Measurements from ENCODE around the gene NUP153.
A peak's percentile ranks its signal among the peaks of the same experiment; 100 is the strongest.
"Not testable (repeated sequence)": the region's sequence is repeated elsewhere in the genome, so short reads cannot be mapped to it uniquely, and the experiment has no call there.

The NUP153 gene

DNA sequence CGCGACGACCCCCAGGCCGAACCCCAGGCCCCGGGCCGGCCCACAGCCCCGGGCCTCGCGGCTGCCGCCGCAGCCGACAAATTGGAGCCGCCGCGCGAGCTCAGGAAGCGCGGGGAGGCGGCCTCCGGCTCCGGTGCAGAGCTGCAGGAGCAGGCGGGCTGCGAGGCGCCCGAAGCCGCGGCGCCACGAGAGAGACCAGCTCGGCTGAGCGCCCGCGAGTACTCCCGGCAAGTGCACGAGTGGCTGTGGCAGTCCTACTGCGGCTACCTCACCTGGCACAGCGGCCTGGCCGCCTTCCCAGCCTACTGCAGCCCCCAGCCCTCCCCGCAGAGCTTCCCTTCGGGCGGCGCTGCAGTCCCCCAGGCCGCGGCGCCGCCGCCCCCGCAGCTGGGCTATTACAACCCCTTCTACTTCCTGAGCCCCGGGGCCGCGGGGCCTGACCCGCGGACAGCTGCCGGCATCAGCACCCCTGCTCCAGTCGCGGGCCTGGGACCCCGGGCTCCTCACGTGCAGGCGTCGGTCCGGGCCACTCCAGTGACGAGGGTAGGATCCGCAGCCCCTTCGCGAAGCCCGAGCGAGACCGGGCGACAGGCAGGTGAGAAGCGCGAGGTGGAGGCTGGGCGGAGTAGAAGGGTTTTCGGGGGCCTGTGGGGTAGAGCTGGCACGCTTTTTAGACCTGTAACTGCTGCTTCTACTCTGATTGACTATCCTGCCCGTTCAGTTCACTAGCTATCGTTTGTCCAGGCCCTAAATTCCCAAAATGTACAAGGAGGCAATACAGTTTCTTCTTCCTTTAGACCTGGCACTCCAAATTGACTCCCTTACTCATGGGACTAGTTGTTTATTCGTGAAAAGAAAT is 106.0 kb downstream of the NUP153 start:
- Histone ChIP-seq H3K36me3 (ENCODE audit: control insufficient read depth, insufficient read depth, low read length) (no peaks in the 10 kb centered on the region), H3K27ac (ENCODE audit: low read depth, low read length) (peak overlapping the region; percentile 86; the same call in 1 of the 2 replicates)

DNA sequence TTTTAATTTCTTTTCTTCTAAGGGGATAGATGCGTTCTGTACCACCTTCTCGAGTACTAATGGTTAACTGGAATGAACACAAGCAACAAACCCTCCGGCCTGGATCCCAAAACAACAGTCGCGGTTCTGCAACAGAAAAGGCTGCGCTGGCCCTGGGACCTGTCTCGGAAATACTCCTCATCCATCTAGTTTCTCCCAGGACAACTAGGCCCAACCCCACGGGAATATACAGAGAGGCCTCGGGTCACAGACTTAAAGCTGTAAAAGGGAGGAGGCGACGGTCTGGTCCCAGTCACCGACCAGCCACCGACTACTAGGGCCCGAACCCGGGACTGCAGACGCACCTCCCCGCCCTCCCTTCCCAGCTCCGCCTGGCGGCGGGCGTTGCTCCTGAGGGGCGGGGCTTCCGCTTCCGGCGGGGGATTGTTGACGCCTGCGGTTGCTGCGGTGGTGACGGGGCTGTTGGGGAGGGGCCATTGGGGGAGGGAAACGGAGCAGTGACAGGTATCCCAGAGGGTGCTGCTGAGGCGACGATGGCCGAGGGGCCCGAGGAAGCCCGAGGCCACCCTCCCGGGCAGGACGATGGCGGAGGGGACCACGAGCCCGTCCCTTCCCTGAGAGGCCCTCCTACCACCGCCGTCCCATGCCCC is 106.7 kb downstream of the NUP153 start, which contains the start of gene FAM8A1:
Gene FAM8A1, plus strand, starts transcription at position 426 of the 650 bp plus-strand sequence. Its CDS starts 108 bp downstream, at position 534.
- no peaks in the 10 kb centered on the region for H3K9me3 ChIP-seq (ENCODE audit: control insufficient read depth, insufficient read depth, low read depth, low read length)
- H3K4me3 ChIP-seq (ENCODE audit: low read depth, low read length) = peak within 1 kb of the TSS; percentile 65
- H3K9ac ChIP-seq (ENCODE audit: low read length) = peak within 1 kb of the TSS; percentile 52
- no peaks in the 10 kb centered on the region for H3K27me3 ChIP-seq (ENCODE audit: control insufficient read depth, insufficient read depth, low read length)
- H3K36me3 ChIP-seq (ENCODE audit: control insufficient read depth, insufficient read depth, low read length) = no peaks in the 10 kb centered on the region
- H3K4me1 ChIP-seq (ENCODE audit: control insufficient read depth, insufficient read depth, low read length) = no peaks in the 10 kb centered on the region
- H3K27ac ChIP-seq (ENCODE audit: low read depth, low read length) = peak within 1 kb of the TSS; percentile 86; the same call in 1 of the 2 replicates

More for the DNA sequence above, 106.0 kb downstream of the NUP153 start:
- Histone ChIP-seq H3K4me3 (ENCODE audit: low read depth, low read length) (peak overlapping the region; percentile 65), H3K9ac (ENCODE audit: low read length) (peak overlapping the region; percentile 52), H3K9me3 (ENCODE audit: control insufficient read depth, insufficient read depth, low read depth, low read length) (no peaks in the 10 kb centered on the region), H3K4me1 (ENCODE audit: control insufficient read depth, insufficient read depth, low read length) (no peaks in the 10 kb centered on the region), H3K27me3 (ENCODE audit: control insufficient read depth, insufficient read depth, low read length) (no peaks in the 10 kb centered on the region)

DNA sequence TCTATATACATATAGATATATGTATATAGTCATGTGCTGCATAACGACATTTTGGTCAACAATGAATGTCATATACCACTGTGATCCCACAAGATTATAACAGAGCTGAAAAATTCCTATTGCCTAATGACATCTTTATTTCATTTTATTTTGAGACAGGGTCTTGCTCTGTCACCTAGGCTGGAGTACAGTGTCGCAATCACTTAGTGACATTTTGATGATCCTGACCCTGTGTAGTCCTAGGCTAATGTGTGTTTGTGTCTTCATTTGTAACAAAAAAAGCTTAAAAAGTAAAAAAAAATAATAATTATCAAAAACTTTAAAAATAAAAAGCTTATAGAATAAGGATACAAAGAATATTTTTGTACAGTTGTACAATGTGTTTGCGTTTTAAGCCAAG is 110.6 kb downstream of the NUP153 start:
- Histone ChIP-seq H3K4me3 (ENCODE audit: low read depth, low read length) (no peak overlapping the region), H3K36me3 (ENCODE audit: control insufficient read depth, insufficient read depth, low read length) (no peaks in the 10 kb centered on the region), H3K9ac (ENCODE audit: low read length) (no peak overlapping the region), H3K4me1 (ENCODE audit: control insufficient read depth, insufficient read depth, low read length) (no peaks in the 10 kb centered on the region), H3K27me3 (ENCODE audit: control insufficient read depth, insufficient read depth, low read length) (no peaks in the 10 kb centered on the region), H3K9me3 (ENCODE audit: control insufficient read depth, insufficient read depth, low read depth, low read length) (no peaks in the 10 kb centered on the region), H3K27ac (ENCODE audit: low read depth, low read length) (no peak overlapping the region)

DNA sequence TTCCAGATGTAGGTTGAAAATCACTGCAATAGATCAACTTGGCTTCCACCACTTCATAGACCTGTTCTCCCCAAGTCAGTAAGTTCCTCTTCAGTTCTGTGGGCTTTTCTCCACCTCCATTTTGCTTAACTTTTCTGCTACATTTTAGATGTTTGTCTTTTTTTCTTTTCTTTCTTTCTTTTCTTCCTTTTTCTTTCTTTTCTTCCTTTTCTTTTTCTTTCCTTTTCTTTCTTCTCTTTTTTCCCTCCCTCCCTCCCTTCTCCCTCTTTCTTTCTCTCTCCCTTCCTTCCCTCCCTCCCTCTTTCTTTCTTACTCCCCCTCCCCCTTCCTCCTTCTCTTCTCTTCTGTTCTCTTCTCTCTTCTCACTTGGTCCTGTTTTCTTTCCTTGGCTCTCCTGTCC is 113.5 kb downstream of the NUP153 start:
- no peak overlapping the region for H3K9ac ChIP-seq (ENCODE audit: low read length)
- H3K9me3 ChIP-seq (ENCODE audit: control insufficient read depth, insufficient read depth, low read depth, low read length) = no peaks in the 10 kb centered on the region
- no peaks in the 10 kb centered on the region for H3K36me3 ChIP-seq (ENCODE audit: control insufficient read depth, insufficient read depth, low read length)
- H3K27ac ChIP-seq (ENCODE audit: low read depth, low read length) = no peak overlapping the region
- no peaks in the 10 kb centered on the region for H3K4me1 ChIP-seq (ENCODE audit: control insufficient read depth, insufficient read depth, low read length)
- no peak overlapping the region for H3K4me3 ChIP-seq (ENCODE audit: low read depth, low read length)
- no peaks in the 10 kb centered on the region for H3K27me3 ChIP-seq (ENCODE audit: control insufficient read depth, insufficient read depth, low read length)

DNA sequence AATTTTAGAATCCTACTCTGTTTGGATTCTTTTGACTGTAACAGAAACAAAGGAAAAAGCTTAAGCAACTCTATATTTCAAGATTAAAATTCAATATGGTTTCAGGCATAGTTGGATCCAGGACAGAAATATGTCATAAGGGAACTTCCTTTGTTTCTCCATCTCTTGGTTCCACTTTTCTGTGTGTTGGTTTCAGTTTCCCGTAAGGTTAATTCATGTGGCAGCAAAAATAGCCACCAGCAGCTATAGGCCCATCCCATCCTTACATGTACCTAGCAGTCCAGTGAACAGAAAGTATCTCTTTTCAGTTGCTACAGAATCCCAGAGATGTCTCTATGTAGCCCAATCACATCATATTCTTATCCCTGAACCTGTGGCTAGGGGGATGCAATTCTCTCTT is 115.4 kb downstream of the NUP153 start:
- no peaks in the 10 kb centered on the region for H3K27me3 ChIP-seq (ENCODE audit: control insufficient read depth, insufficient read depth, low read length)
- no peak overlapping the region for H3K9ac ChIP-seq (ENCODE audit: low read length)
- H3K4me3 ChIP-seq (ENCODE audit: low read depth, low read length) = no peak overlapping the region
- H3K4me1 ChIP-seq (ENCODE audit: control insufficient read depth, insufficient read depth, low read length) = no peaks in the 10 kb centered on the region
- H3K9me3 ChIP-seq (ENCODE audit: control insufficient read depth, insufficient read depth, low read depth, low read length) = no peaks in the 10 kb centered on the region
- H3K36me3 ChIP-seq (ENCODE audit: control insufficient read depth, insufficient read depth, low read length) = no peaks in the 10 kb centered on the region
- no peak overlapping the region for H3K27ac ChIP-seq (ENCODE audit: low read depth, low read length)

DNA sequence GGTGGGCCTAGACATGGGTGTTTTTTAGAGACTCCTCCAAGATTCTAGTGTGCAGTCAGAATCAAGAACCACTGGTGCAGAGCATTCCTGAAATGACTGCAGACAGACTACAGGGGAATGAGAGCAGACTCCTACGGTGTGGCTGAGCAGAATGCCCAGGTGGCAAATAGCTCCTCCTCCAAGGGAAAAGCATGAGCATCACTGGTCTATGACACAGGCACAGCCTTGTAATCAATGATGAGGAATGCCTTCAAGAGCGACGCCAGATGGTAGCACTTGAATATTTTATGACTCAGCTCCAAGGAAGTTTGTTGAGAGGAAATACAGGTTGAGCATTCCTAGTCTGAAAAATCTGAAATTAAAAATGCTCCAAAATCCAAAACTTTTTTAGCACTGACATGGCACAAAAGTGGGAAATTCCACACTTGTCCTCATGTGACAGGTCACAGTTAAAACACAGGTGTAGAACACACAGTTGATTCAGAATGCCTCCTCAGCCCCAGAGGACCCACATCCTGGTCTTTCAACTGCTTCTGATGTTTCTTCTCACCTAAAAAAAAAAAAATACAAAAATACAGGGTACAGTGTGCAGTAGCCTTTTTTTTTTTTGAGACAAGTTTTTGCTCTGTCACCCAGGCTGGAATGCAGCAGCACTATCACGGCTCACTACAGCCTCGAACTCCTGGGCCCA is 117.2 kb downstream of the NUP153 start:
- Histone ChIP-seq H3K4me1 (ENCODE audit: control insufficient read depth, insufficient read depth, low read length) (no peaks in the 10 kb centered on the region), H3K27me3 (ENCODE audit: control insufficient read depth, insufficient read depth, low read length) (no peaks in the 10 kb centered on the region), H3K9me3 (ENCODE audit: control insufficient read depth, insufficient read depth, low read depth, low read length) (no peaks in the 10 kb centered on the region), H3K4me3 (ENCODE audit: low read depth, low read length) (no peak overlapping the region), H3K9ac (ENCODE audit: low read length) (no peak overlapping the region), H3K36me3 (ENCODE audit: control insufficient read depth, insufficient read depth, low read length) (no peaks in the 10 kb centered on the region), H3K27ac (ENCODE audit: low read depth, low read length) (no peak overlapping the region)

DNA sequence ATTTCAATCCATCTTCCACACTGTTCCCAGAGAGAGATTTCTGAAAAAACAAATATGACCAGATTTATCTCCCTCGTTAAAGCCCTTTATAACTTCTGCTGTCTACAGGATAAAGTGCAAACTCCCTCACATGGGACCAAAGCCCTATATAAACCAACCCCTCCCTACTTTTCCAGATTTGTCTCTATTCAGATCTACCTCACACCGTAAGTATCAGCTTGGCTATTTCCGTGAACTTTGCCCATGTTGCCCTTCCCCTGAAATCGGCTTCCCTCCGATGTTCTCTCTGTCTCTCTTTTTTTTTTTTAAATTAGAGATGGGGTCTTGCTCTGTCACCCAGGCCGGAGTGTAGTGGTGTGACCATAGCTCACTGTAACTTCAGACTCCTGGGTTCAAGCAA is 118.7 kb downstream of the NUP153 start:
- no peaks in the 10 kb centered on the region for H3K27me3 ChIP-seq (ENCODE audit: control insufficient read depth, insufficient read depth, low read length)
- no peak overlapping the region for H3K9ac ChIP-seq (ENCODE audit: low read length)
- no peaks in the 10 kb centered on the region for H3K36me3 ChIP-seq (ENCODE audit: control insufficient read depth, insufficient read depth, low read length)
- no peak overlapping the region for H3K27ac ChIP-seq (ENCODE audit: low read depth, low read length)
- no peaks in the 10 kb centered on the region for H3K4me1 ChIP-seq (ENCODE audit: control insufficient read depth, insufficient read depth, low read length)
- no peaks in the 10 kb centered on the region for H3K9me3 ChIP-seq (ENCODE audit: control insufficient read depth, insufficient read depth, low read depth, low read length)
- no peak overlapping the region for H3K4me3 ChIP-seq (ENCODE audit: low read depth, low read length)

DNA sequence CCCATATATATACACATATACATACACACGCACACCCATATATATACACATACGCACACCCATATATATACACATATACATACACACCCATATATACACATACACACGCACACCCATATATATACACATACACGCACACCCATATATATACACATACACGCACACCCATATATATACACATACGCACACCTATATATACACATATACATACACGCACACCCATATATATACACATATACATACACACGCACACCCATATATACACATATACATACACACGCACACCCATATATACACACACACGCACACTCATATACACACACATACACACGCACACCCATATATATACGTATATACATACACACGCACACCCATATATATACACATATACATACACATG is 120.1 kb downstream of the NUP153 start:
- H3K9ac ChIP-seq (ENCODE audit: low read length); H3K27me3 ChIP-seq (ENCODE audit: control insufficient read depth, insufficient read depth, low read length); H3K4me3 ChIP-seq (ENCODE audit: low read depth, low read length); H3K9me3 ChIP-seq (ENCODE audit: control insufficient read depth, insufficient read depth, low read depth, low read length); H3K4me1 ChIP-seq (ENCODE audit: control insufficient read depth, insufficient read depth, low read length); H3K27ac ChIP-seq (ENCODE audit: low read depth, low read length); H3K36me3 ChIP-seq (ENCODE audit: control insufficient read depth, insufficient read depth, low read length): not testable (repeated sequence)

DNA sequence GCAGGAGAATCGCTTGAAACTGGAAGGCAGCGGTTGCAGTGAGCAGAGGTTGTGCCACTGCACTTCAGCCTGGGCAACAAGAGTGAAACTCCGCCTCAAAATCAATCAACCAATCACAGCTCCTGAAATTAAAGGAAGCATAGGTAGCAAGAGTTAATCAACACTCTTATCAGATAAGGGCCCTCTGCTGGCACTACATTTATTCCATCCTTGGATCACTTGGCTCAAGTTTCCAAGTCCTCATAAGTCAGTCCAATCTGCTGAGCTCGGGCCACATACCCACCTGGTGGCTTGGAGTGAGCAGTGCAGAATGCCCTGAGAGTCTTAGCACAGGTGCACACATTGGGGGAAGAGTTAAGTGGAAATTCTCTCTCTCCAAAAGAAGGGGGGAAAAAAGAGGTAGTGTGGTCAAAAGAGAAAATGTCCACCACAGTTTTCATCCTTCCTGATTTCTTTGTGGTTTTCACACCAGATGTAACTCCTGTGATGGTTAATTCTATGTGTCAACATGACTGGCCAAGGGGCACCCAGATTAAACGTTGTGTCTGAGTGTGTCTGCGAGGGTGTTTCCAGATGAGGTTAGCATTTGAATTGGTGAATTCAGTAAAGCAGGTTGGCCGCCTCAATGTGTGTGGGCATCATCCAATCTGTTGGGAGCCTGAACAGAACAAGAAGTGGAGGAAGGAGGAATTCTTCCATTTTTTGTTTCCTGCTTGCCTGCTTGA is 120.8 kb downstream of the NUP153 start:
- no peak overlapping the region for H3K4me3 ChIP-seq (ENCODE audit: low read depth, low read length)
- no peaks in the 10 kb centered on the region for H3K4me1 ChIP-seq (ENCODE audit: control insufficient read depth, insufficient read depth, low read length)
- no peak overlapping the region for H3K9ac ChIP-seq (ENCODE audit: low read length)
- no peaks in the 10 kb centered on the region for H3K36me3 ChIP-seq (ENCODE audit: control insufficient read depth, insufficient read depth, low read length)
- H3K27me3 ChIP-seq (ENCODE audit: control insufficient read depth, insufficient read depth, low read length) = no peaks in the 10 kb centered on the region
- no peak overlapping the region for H3K27ac ChIP-seq (ENCODE audit: low read depth, low read length)
- H3K9me3 ChIP-seq (ENCODE audit: control insufficient read depth, insufficient read depth, low read depth, low read length) = no peaks in the 10 kb centered on the region

DNA sequence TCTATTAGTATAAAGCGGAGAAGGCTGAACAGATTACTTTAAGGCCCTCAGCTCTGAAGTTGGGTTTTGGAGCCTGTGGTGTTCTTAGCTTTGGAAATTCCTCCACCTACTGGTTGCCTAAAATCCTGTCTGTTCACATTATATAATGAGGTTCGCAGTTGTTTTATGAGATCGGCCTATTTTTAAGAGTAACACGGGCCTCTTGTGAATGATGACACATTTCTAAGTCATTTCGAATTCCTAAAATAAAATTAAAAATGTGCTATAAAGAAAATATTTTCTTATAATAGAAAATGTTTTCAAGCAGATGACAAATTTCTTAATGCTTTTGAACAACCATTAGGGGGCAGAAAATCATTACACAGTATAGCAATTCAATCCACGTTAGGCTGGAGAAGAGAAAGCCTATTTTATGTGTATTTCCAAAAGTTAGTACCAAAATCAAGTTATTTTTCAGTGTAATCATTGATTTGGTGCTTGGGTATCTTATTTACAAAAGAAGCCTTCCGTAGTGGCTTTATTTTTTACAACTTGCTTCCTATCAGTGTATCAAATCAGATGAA is 122.4 kb downstream of the NUP153 start:
- H3K4me3 ChIP-seq (ENCODE audit: low read depth, low read length) = no peak overlapping the region
- no peaks in the 10 kb centered on the region for H3K4me1 ChIP-seq (ENCODE audit: control insufficient read depth, insufficient read depth, low read length)
- H3K9ac ChIP-seq (ENCODE audit: low read length) = no peak overlapping the region
- H3K36me3 ChIP-seq (ENCODE audit: control insufficient read depth, insufficient read depth, low read length) = no peaks in the 10 kb centered on the region
- H3K9me3 ChIP-seq (ENCODE audit: control insufficient read depth, insufficient read depth, low read depth, low read length) = no peaks in the 10 kb centered on the region
- H3K27ac ChIP-seq (ENCODE audit: low read depth, low read length) = no peak overlapping the region
- H3K27me3 ChIP-seq (ENCODE audit: control insufficient read depth, insufficient read depth, low read length) = no peaks in the 10 kb centered on the region
